Coronary artery (tissue), 2 donors: ENCODE results near the gene ANKS1A.

ENCODE experiments used
- DNase-seq: peaks from one replicate; pipeline ENCODE4 v3.0.0-alpha.2; 2017; ENCODE audit warnings: low spot score
- H3K27ac ChIP-seq, 2 donors: fragments of 200-600 bp; sonication (generic); one replicate each; pipeline ENCODE4 v1.5.1; 2016 to 2019
- H3K4me3 ChIP-seq: fragments of 200-600 bp; sonication (generic); 2 replicates; pipeline ENCODE4 v1.5.1; 2016; ENCODE audit warnings: mild to moderate bottlenecking, moderate library complexity
- CTCF ChIP-seq: fragments of 200-600 bp; sonication (generic); IDR thresholded peaks from one replicate; pipeline ENCODE4 v1.5.1; 2019; ENCODE audit warnings: antibody characterized with exemption

ANKS1A gene

DNA sequence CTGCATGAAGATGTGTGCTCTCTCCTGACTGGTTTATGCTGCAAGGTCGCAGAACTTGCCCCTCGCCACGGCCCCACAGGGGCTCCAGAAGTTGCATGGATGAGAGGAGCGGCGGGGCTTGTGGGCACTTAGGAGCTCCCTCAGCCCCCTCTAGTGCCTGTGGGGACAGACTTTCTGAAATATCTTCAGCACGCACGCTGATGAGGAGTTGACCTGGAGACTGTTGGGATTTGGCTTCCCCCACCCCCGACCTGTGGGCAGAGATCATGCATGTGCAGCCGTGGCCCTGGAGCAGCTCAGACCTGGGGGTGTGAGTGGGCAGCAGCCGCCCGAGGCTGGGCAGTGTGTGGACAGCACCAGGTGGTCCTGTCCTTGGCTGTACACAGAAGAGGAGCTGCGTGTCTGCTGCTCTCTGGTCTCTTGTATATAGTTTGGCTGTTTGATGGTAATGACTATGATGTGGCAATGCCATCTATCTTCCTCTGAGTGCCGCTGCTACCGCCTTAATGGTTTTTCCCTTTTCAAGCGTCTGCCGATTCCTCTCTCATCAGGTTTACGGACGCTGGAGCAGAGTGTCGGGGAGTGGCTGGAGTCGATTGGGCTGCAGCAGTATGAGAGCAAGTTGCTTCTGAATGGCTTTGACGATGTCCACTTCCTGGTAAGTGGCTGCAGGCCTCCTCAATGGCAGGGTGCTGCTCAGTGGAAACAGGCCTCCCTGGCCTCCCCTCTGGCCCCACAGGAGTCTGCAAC, 170.7 kb downstream of the ANKS1A start:
- Histone ChIP-seq H3K27ac (no peak overlapping the region), H3K4me3 (no peak overlapping the region)
- no peak for DNase-seq
- no peak for TF ChIP-seq CTCF

GRCh38 chr6:35061102-35061615, 172.1 kb downstream of the ANKS1A start:
- DNase-seq, result no peak
- no peak overlapping the region for H3K27ac ChIP-seq
- no peak for TF ChIP-seq CTCF
- no peak overlapping the region for H3K4me3 ChIP-seq

GRCh38 chr6:35061651-35062410, 172.8 kb downstream of the ANKS1A start:
- no peak overlapping the region for H3K27ac ChIP-seq
- DNase-seq, result no peak
- no peak for TF ChIP-seq CTCF
- H3K4me3 ChIP-seq, result no peak overlapping the region

DNA sequence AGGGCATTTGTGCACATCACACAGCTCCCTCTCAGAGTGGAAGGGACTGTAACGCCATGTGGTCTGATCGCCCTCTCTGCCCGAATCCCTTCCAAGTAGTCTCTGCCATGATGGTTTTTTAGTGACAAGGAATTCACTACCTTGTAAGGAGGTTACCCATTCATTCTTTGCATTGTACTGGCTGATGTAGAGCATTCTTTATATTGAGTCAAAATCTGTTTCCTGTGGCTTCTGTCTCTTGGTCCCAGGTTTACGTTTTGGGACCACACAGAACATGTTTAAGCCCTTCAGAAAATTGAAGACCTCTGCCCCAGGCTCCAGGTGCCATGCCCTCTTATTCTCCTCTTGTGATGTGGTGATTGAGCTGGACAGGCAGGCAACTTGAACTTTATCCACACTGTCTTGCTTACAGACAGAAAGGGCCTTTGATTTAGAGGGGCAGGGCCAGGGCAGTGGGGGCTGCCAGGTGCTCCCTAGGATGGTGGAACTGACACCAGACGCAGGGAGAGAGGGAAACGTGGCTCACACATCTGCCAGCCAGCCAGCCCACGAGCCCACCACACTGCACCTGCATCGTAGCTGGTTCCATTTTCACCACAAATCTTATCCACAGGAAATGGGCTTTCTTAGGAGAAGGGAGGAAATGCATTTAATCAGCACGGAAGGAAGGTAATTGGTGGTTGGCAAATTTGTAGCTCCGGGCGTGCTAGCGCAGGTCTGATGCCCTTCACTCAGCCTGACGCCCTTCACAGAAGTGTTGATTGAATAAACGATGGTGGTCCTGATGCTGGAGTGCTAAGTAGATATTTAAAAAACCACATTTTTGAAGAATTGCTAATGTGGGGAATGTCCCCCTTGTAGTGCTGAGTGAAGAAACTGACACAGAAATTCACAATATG, 173.9 kb downstream of the ANKS1A start:
- no peak for TF ChIP-seq CTCF
- Histone ChIP-seq H3K27ac (no peak overlapping the region), H3K4me3 (no peak overlapping the region)
- DNase-seq, result no peak

DNA sequence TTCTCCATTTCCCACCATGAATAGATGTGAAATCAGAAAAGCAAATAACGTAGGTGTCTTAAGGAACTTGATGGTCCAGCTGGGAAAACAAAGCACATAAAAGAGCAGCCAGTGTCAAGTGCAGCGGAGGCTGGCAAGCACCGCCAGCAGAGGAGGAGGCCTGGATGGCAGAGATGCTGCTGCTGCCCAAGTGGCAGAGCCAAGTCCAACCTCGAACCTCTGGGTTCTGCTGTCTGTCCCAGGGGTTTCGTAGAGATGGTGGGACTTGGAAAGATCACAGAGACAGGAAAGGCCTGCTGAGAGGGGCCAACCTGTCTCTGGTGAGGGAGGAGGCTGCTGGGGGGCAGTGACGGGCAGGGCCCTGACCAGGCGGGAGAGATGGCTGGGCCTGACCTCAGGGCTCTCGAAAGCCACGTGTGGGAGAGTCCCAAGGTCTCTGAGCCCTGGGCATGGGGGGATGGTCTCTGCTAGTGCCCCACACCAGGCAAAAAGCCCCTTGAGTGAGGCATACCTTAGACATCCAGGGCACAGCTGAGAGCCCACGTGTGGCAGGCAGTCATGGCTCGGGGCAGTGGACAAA, 174.7 kb downstream of the ANKS1A start:
- no peak for DNase-seq
- Histone ChIP-seq H3K4me3 (no peak overlapping the region), H3K27ac (peak overlapping the region in 1 of 2 donors; percentile 26)
- no peak for TF ChIP-seq CTCF

DNA sequence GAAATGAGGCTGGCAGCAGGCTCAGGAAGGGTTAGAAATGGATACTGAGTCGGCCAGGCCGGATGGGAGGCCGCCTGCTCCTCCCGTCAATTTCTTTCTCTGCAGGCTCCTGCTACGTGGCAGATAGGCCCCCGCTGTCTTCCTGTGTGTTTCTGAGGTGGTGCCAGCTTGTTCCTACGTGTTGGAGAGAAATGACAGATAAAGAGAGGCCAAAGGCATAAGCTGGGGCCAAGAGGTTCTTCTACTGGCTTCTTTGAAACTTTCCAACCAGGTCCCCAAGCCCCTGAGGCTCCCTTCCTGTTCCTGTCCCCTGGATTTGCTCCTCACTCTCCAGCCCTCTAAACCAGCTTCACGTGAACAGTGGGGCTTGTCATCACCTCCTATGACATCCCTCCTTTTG, 175.2 kb downstream of the ANKS1A start:
- DNase-seq, result no peak

More for the DNA sequence above, 175.2 kb downstream of the ANKS1A start:
- H3K4me3 ChIP-seq, result no peak overlapping the region
- peak overlapping the region in 1 of 2 donors; percentile 26 for H3K27ac ChIP-seq
- no peak for TF ChIP-seq CTCF
